Neural crest cell (in vitro differentiated cells): ENCODE measurements around the gene IFNLR1. TPM values are rescaled to one million over a fixed set of nuclear protein-coding genes. Genes with fewer than 3 reads are reported as not detected.

ENCODE experiments used
- DNase-seq: peaks from one replicate; pipeline ENCODE4 v3.0.0; 2021; ENCODE audit warnings: low read depth, mixed read lengths, low spot score
- H3K27ac Mint-ChIP-seq: one replicate; pipeline ENCODE4 v1.8.0; 2021; ENCODE audit warnings: mild to moderate bottlenecking, mixed read lengths; ENCODE audit not compliant: unreplicated experiment
- H3K27me3 Mint-ChIP-seq: 2 replicates; pipeline ENCODE4 v1.8.0; 2021; ENCODE audit warnings: low read depth, mild to moderate bottlenecking, mixed read lengths
- H3K36me3 Mint-ChIP-seq: 2 replicates; pipeline ENCODE4 v1.8.0; 2021; ENCODE audit warnings: low read depth, mild to moderate bottlenecking, mixed read lengths
- H3K4me1 Mint-ChIP-seq: 2 replicates; pipeline ENCODE4 v1.8.0; 2021; ENCODE audit warnings: mixed read lengths
- H3K4me3 Mint-ChIP-seq: one replicate; pipeline ENCODE4 v1.8.0; 2021; ENCODE audit warnings: mild to moderate bottlenecking, mixed read lengths
- H3K9me3 Mint-ChIP-seq: 2 replicates; pipeline ENCODE4 v1.8.0; 2021; ENCODE audit warnings: mixed read lengths
- CTCF ChIP-seq: fragments of 200-600 bp; sonication (generic); conservative IDR thresholded peaks from 2 replicates; pipeline ENCODE4 v1.5.0; 2021; ENCODE audit warnings: antibody characterized with exemption, mild to moderate bottlenecking
- total RNA-seq: library from RNA; stranded (reverse); gene quantifications from 2 replicates; pipeline ENCODE4 v1.2.1, GENCODE V29; 2021

IFNLR1 gene
- total RNA-seq, 1 donor from 2014 or later = 0.21 TPM

GRCh38 chr1:24147816-24148215 lies 39.3 kb downstream of the IFNLR1 start:
- no peak for DNase-seq
- H3K27ac Mint-ChIP-seq = no peak overlapping the region
- H3K36me3 Mint-ChIP-seq = no peaks in the 10 kb centered on the region
- H3K9me3 Mint-ChIP-seq = no peaks in the 10 kb centered on the region
- peaks cover 12% of the 10 kb centered on the region for H3K4me1 Mint-ChIP-seq
- no peak overlapping the region for H3K4me3 Mint-ChIP-seq
- TF ChIP-seq CTCF = no peak
- peaks cover 48% of the 10 kb centered on the region for H3K27me3 Mint-ChIP-seq

- TF ChIP-seq CTCF = no peak
- H3K4me1 Mint-ChIP-seq = peaks cover 12% of the 10 kb centered on the region
- H3K27ac Mint-ChIP-seq = no peak overlapping the region
- no peak overlapping the region for H3K4me3 Mint-ChIP-seq
- DNase-seq = no peak
- no peaks in the 10 kb centered on the region for H3K36me3 Mint-ChIP-seq
- no peaks in the 10 kb centered on the region for H3K9me3 Mint-ChIP-seq
- peaks cover 43% of the 10 kb centered on the region for H3K27me3 Mint-ChIP-seq
These were observed 39.9 kb downstream of the IFNLR1 start for GRCh38 chr1:24147194-24147593.

- H3K36me3 Mint-ChIP-seq = no peaks in the 10 kb centered on the region
- no peak for TF ChIP-seq CTCF
- H3K4me1 Mint-ChIP-seq = no peaks in the 10 kb centered on the region
- H3K4me3 Mint-ChIP-seq = no peak within 1 kb of the TSS
- no peak within 1 kb of the TSS for H3K27ac Mint-ChIP-seq
- H3K9me3 Mint-ChIP-seq = no peaks in the 10 kb centered on the region
- no peak for DNase-seq
- H3K27me3 Mint-ChIP-seq = peaks cover 16% of the 10 kb centered on the region
These were observed 44.2 kb downstream of the IFNLR1 start, which contains the start of gene IL22RA1 for GRCh38 chr1:24142546-24143534. Gene IL22RA1, minus strand, starts transcription at chr1:24143140. Its CDS starts 58 bp downstream, at chr1:24143082.

GRCh38 chr1:24141311-24141997 lies 45.6 kb downstream of the IFNLR1 start:
- Mint-ChIP-seq H3K27ac (no peak overlapping the region), H3K4me3 (no peak overlapping the region), H3K4me1 (peaks cover 8% of the 10 kb centered on the region), H3K27me3 (peaks cover 11% of the 10 kb centered on the region), H3K9me3 (no peaks in the 10 kb centered on the region), H3K36me3 (no peaks in the 10 kb centered on the region)
- no peak for TF ChIP-seq CTCF
- no peak for DNase-seq

- peaks cover 8% of the 10 kb centered on the region for H3K27me3 Mint-ChIP-seq
- H3K27ac Mint-ChIP-seq = no peak overlapping the region
- H3K4me1 Mint-ChIP-seq = peaks cover 13% of the 10 kb centered on the region
These were observed 46.3 kb downstream of the IFNLR1 start for GRCh38 chr1:24140741-24141181.

More at GRCh38 chr1:24140741-24141181, 46.3 kb downstream of the IFNLR1 start:
- TF ChIP-seq CTCF = no peak
- DNase-seq = no peak
- Mint-ChIP-seq H3K36me3 (no peaks in the 10 kb centered on the region), H3K4me3 (no peak overlapping the region), H3K9me3 (no peaks in the 10 kb centered on the region)
